ENCODE measurements around the gene HEATR1. TPM values are rescaled to one million over a fixed set of nuclear protein-coding genes. Genes with fewer than 3 reads are reported as not detected.
A peak's percentile ranks its signal among the peaks of the same experiment; 100 is the strongest.

The HEATR1 gene
- polyA plus RNA-seq, 1 of the 3 experiments (the other 2 are of a cell fraction): 10.6 TPM

GRCh38 chr1:236534151-236534651 is 70.1 kb downstream of the HEATR1 start:
- Histone ChIP-seq H3K4me1 (ENCODE audit: control insufficient read depth in 1 of 2, insufficient read depth in 2 of 2, low read depth in 1 of 2, low read length in 1 of 2) (peaks cover 0 to 8% of the 10 kb centered on the region in 2 experiments; a peak in 2 of 4 replicates), H3K4me3 (ENCODE audit: low read depth in 2 of 2, low read length in 1 of 2) (no peak overlapping the region), H2AFZ (ENCODE audit: low read depth) (no peak overlapping the region), H3K9me3 (no peaks in the 10 kb centered on the region), H3K9me2 (no peaks in the 10 kb centered on the region), H3F3A (replicated peaks; ENCODE audit: insufficient read depth) (peaks cover 4% of the 10 kb centered on the region), H3K27me3 (ENCODE audit: insufficient read depth) (no peaks in the 10 kb centered on the region), H3K27ac (ENCODE audit: low read depth in 2 of 2, low read length in 1 of 2) (peak overlapping the region in 1 of 2 experiments; percentile 34; a peak in 2 of 4 replicates), H4K20me1 (ENCODE audit: insufficient read depth) (no peaks in the 10 kb centered on the region), H3K36me3 (replicated peaks in 1 of 2; ENCODE audit: control insufficient read depth in 1 of 2, insufficient read depth in 2 of 2, low read length in 1 of 2) (peaks cover 10 to 28% of the 10 kb centered on the region in 2 experiments), H3K9ac (no peak overlapping the region; the same call in 1 of the 2 replicates), H3K4me2 (peak overlapping the region; percentile 34; the same call in 1 of the 2 replicates), H3K79me2 (ENCODE audit: insufficient read depth) (no peaks in the 10 kb centered on the region; the same call in 1 of the 2 replicates)
- TF ChIP-seq PBX3 (IDR thresholded peaks at IDR 0.05) (no peak), JUND (IDR thresholded peaks at IDR 0.05) (peak; percentile 28; the same call in 1 of the 2 replicates), FOSL2 (IDR thresholded peaks at IDR 0.05; ENCODE audit: borderline replicate concordance, low read depth) (peak; percentile 55)
- CTCF ChIA-PET: interaction anchor here (0.5 kb wide), 1 partner anchor 44 kb away, joined by 3 read pairs; no protein-coding TSS in a partner anchor
- POLR2A ChIA-PET: interaction anchor here (0.6 kb wide), 1 partner anchor 196 kb away, joined by 3 read pairs; no protein-coding TSS in a partner anchor
- WGBS (ENCODE audit: low lambda C conversion rate): 34% methylated on average over 4 of the region's 4 CpGs
- no peak for DNase-seq

GRCh38 chr1:236532850-236533249 is 71.5 kb downstream of the HEATR1 start:
- Histone ChIP-seq H3F3A (replicated peaks; ENCODE audit: insufficient read depth) (peaks cover 4% of the 10 kb centered on the region), H3K36me3 (replicated peaks in 1 of 2; ENCODE audit: control insufficient read depth in 1 of 2, insufficient read depth in 2 of 2, low read length in 1 of 2) (peaks cover 8 to 18% of the 10 kb centered on the region in 2 experiments), H3K4me2 (no peak overlapping the region), H3K4me1 (ENCODE audit: control insufficient read depth in 1 of 2, insufficient read depth in 2 of 2, low read depth in 1 of 2, low read length in 1 of 2) (peaks cover 0 to 8% of the 10 kb centered on the region in 2 experiments; a peak in 2 of 4 replicates), H4K20me1 (ENCODE audit: insufficient read depth) (no peaks in the 10 kb centered on the region), H3K9me2 (no peaks in the 10 kb centered on the region), H3K4me3 (ENCODE audit: low read depth in 2 of 2, low read length in 1 of 2) (no peak overlapping the region), H3K79me2 (ENCODE audit: insufficient read depth) (no peaks in the 10 kb centered on the region; the same call in 1 of the 2 replicates), H3K27me3 (ENCODE audit: insufficient read depth) (no peaks in the 10 kb centered on the region), H3K9me3 (no peaks in the 10 kb centered on the region), H3K27ac (ENCODE audit: low read depth in 2 of 2, low read length in 1 of 2) (no peak overlapping the region), H2AFZ (ENCODE audit: low read depth) (no peak overlapping the region), H3K9ac (no peak overlapping the region)
- CTCF ChIA-PET: no interaction called here
- no peak for DNase-seq
- POLR2A ChIA-PET: no interaction called here
- 95% methylated on average over 4 of the region's 4 CpGs for WGBS (ENCODE audit: low lambda C conversion rate)
- no peak for TF ChIP-seq FOXM1 (IDR thresholded peaks at IDR 0.05; ENCODE audit: low read depth)
- no peak for TF ChIP-seq ZBTB33 (IDR thresholded peaks at IDR 0.05; ENCODE audit: borderline replicate concordance, low read depth)
- no peak for TF ChIP-seq CTCF (IDR thresholded peaks at IDR 0.05)
- TF ChIP-seq GATA2 (CRISPR knock-in tag; IDR thresholded peaks at IDR 0.05): no peak
- TF ChIP-seq JUND (IDR thresholded peaks at IDR 0.05): no peak
- TF ChIP-seq RFX5 (IDR thresholded peaks at IDR 0.05; ENCODE audit: low read length): no peak
- TF ChIP-seq SMC3 (IDR thresholded peaks at IDR 0.05; ENCODE audit: low read depth, low read length): no peak
- no peak for TF ChIP-seq NRF1 (IDR thresholded peaks at IDR 0.05; ENCODE audit: low read depth, low read length)
- no peak for TF ChIP-seq FOXJ3 (CRISPR knock-in tag; IDR thresholded peaks at IDR 0.05)
- TF ChIP-seq FOSL2 (IDR thresholded peaks at IDR 0.05; ENCODE audit: borderline replicate concordance, low read depth): no peak
- no peak for TF ChIP-seq MAX (IDR thresholded peaks at IDR 0.05; ENCODE audit: low read depth)
- TF ChIP-seq SIN3A (IDR thresholded peaks at IDR 0.05; ENCODE audit: borderline replicate concordance, low read depth, low read length): no peak
- TF ChIP-seq EZH2phosphoT487 (IDR thresholded peaks at IDR 0.05; ENCODE audit: borderline replicate concordance, low read depth): no peak
- TF ChIP-seq MXI1 (IDR thresholded peaks at IDR 0.05; ENCODE audit: low read depth, low read length): no peak
